Stimulated activated CD8-positive, alpha-beta memory T cell treated with anti-CD3 and anti-CD28 coated beads, Interleukin-12 subunit alpha, Interleukin-12 subunit beta, amount 100 ng/mL, for 4 hours (primary cell): ENCODE results near the gene NAP1L5.

Experiments used
- DNase-seq: peaks from one replicate; pipeline ENCODE4 v3.0.0-alpha.2; 2020; ENCODE audit warnings: low read depth

The NAP1L5 gene

GRCh38 chr4:88722276-88722780 lies 24.7 kb upstream of the NAP1L5 start:
- no peak for DNase-seq

GRCh38 chr4:88720451-88721428 lies 23.1 kb upstream of the NAP1L5 start:
- no peak for DNase-seq

DNA sequence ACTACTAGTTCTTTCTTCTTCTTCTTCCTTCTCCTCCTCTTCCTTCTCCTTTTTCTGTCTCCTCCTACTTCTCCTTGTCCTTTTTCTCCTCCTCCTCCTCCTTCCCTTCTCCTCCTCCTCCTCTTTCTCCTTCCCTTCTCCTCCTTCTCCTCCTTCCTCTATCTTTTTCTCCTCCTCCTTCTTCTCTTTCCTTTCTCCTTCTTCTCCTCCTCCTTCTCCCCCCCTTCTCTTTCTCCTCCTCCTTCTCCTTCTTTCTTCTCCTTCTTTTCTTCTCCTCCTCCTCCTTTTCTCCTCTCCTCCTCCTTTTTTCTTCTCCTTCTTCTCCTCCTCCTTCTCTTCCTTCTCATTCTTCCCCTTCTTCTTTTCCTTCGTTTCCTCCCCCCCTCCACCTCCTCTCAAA lies 21.8 kb upstream of the NAP1L5 start:
- no peak for DNase-seq

DNA sequence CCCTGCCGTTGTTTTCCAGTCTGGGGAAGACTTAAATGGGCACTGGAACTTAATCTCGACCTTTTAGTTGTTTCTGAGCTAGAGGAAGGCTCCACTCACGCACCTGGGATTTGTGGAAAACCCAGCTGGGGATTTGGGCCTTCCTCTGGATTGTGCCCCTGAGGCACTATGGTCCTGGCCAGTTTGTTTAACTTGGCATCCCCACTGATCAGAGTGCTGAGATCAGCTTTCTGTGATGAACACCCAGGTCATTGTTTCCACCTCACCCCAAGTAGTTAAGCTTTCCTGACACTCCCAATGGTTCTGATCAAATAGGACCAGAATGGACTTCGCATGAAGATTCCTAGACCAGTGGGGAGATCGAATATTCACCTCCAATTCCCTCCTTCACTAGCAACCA lies 20.5 kb upstream of the NAP1L5 start:
- DNase-seq: no peak

DNA sequence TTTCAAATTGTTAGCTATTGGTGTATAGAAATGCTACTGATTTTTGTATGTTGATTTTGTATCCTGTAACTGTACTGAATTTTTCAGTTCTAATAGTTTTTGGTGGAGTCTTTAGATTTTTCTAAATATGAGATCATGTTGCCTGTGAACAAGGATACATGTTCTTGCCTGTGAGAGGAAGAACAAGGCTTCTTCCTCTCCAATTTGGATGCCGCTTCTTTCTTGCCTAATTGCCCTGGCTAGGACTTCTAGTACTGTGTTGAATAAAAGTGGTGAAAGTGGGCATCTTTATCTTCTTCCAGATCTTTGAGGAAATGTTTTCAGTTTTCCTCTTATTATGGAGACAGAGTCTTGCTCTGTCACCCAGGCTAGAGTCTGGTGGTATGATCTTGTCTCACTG lies 16.2 kb upstream of the NAP1L5 start:
- no peak for DNase-seq

GRCh38 chr4:88709989-88710388 lies 12.4 kb upstream of the NAP1L5 start:
- no peak for DNase-seq

- DNase-seq: no peak
These were observed 8.9 kb upstream of the NAP1L5 start for GRCh38 chr4:88706574-88706973.

DNA sequence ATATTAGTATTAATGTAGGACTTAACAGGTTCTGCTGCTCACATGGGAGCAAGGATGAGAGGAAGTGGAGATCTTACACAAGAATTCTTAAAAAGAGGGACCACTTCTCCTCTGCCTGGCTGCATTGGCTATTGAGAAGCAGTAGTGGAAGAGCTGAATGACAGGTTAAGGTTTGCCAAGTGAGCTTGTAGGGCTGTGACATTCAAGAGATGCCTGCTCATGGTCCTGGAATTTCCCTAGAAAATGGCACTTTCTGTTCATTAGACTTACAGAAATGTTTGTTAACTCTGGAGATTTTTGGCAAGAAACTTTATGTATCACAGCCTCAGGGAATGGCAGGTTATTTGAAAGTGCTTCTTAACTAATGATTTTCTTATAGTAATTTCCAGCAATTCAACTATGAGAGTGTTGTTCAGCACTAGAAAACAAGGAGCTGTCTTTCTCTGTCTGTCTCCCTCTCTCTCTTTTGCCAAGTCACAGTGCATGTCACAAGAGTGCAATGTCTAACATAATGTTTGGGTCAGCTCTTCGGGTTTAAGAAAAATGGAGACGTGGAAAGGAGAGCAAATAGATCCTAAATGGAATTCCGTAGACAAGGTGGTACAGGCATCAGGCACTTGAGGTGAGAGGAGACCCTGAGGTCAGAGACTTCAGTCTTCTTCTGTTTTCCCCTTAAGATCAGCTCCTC lies 8.3 kb upstream of the NAP1L5 start:
- no peak for DNase-seq

DNA sequence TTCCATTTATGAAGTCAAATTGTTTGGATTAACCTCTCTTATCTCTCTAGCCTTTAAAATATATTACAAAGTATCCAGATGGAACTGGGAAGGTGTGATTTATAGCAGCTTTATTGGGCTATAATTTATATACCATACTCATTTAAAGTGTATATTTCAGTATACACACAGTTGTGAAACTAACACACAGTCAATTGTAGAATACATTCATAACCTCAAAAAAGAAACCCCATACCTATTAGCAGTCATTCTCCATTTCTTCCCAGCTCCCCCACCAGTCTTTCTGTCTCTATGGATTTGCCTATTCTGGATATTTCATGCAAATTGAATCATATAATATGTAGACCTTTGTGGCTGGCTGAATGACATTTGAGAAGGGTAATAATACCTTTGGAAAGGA lies 7.6 kb upstream of the NAP1L5 start:
- DNase-seq: no peak

DNA sequence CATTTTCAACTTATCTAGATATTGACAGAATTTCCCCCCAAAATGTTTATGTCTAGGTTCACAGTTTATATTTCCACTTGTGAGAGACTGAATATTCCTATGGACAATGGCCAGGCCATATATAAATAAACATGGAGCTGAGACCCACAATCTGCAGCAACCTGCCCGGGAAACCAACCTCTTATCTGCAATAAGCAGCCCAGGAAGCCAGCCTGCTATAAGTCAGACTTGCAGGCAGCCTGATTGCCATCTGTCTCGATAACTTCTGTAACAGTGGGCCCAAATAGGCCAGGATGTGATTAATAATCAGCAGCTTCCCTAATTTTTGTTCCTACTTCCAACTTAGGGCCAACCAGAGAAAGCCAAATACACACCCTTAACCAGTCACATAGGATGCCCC lies 5.2 kb upstream of the NAP1L5 start:
- DNase-seq: no peak

DNA sequence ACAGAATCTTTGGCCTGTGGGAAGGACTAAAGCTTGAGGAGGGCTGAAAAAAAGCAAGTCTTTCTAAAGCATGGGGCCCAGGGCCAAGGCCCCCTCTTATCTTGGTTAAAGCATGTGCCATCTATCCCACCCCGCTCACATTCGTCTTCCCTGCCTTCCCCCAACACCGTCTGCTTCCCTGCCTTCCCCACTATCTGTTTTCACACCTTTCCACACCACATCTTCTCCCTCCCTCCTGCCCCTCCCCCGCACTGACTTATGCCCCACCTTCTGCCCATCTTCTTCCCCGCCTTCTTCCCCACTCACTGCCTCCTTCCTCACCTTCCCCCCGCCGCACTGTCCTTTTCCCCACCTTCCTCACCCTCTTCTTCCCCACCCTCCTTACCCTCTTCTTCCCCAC lies 890 bp upstream of the NAP1L5 start:
- DNase-seq: no peak

DNA sequence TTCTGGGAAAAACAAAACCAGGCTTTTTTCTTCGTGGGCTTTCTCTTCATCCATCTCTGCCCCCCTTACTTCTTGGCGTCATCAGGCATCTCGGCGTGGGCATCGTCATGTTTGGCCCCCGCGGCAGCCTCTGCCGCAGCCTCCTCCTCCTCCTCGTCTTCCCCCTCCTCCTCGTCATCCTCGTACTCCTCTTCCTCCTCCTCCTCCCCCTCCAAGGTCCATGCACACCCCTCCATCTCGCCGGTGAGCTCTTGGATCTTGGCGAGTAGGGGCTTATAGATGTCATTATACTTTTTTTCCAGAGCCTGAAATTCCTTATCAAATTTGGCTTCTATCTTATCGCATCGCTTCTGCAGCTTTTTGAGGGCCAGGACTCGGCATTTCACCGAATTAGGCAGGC lies 488 bp downstream of the NAP1L5 start:
- DNase-seq: no peak

GRCh38 chr4:88696630-88697029 lies 999 bp downstream of the NAP1L5 start:
- no peak for DNase-seq

DNA sequence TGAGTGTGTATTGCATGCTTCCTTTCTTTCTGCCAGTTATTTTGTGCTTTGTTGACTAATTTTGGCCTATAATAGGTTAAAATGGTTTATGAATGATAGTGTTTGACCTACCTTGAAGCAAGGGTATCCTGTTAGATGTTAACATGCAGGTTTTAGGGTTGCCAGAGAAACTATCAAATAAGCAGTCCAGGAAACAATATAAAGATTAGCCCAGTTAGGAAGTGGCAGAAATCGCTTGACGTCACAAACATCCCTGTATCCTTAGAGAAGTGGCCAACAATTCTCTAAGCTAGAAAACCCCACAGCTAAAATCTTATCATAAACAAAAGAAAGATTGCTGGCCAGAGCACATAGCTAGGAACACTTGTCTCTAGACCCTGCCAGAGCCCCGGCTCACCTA lies 3.8 kb downstream of the NAP1L5 start:
- no peak for DNase-seq

DNA sequence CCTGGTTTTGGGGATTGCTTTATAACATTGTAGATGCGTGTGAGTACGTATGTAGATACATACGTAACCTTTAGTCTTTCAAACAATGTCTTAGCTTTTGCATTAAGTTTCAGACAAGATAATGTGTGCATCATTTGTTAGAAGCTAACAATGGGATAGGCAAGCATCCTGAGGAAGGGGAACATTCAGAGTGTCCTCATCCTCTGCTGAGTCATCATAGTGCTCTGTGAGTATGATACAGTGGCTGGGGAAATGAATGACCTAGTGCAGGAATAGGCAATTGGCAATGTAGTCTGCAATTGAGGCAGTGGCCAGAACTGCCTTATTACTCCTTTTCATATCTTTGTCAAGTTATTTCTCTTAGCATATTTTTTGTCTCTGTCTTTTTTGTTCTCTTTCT lies 7.3 kb downstream of the NAP1L5 start:
- DNase-seq: no peak

DNA sequence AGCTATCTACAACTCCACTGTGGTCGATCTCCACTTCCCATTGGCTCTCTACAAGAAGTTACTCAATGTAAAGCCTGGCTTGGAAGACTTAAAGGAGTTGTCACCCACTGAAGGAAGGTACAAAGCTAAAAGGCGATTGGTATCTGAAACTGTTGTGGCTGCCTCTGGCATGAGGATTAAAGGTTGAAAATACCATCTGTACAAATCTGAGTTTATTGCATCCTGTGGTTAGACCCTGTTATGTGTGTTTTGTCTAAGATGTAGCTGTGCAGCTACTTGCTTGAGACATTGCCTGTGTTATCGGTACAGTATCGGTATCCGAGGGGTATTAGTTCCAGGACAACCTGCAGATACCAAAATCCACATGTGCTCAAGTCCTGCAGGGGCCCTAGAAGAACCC lies 16.4 kb downstream of the NAP1L5 start:
- DNase-seq: no peak

GRCh38 chr4:88675543-88675942 lies 22.1 kb downstream of the NAP1L5 start:
- DNase-seq: no peak

- no peak for DNase-seq
These were observed 22.6 kb downstream of the NAP1L5 start for GRCh38 chr4:88674979-88675378.

DNA sequence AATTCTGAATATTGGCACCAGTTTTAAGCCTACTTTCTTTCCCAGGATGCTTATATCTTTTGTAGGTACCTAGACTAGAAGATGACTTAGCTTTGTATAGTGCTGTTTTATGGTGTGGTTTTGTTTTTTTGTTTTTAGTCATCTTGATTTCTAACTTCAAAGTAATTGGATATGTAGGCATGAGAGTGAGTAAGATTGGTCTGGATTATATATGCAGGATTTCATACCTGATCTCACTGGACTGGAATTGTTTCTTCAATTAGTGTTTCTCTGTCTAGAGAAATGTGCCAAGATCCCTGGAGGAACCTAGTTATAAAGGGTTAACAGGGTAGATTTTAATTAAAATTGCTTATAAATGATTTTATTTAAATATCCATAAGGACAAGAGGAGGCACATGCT lies 23.1 kb downstream of the NAP1L5 start:
- no peak for DNase-seq

DNA sequence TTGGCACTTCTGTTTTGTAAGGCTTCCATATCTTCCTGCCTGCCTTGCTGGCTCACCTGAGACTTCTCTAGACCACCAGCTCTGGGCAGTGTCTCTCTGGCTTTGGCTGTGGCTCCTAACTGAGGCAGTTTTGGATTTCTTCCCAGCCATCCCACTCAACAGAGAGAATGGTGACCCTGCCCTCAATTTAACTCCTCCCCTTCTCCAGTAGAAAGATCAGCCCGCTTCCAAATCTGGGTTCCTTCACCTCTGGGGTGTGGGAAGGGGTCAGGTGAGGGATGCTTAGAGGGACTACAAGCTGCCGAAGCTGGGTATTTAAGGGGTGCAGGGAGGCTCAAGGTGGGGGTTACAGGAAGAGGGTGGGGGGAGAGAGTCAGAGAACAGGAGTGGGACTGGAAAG lies 23.7 kb downstream of the NAP1L5 start:
- DNase-seq: no peak

DNA sequence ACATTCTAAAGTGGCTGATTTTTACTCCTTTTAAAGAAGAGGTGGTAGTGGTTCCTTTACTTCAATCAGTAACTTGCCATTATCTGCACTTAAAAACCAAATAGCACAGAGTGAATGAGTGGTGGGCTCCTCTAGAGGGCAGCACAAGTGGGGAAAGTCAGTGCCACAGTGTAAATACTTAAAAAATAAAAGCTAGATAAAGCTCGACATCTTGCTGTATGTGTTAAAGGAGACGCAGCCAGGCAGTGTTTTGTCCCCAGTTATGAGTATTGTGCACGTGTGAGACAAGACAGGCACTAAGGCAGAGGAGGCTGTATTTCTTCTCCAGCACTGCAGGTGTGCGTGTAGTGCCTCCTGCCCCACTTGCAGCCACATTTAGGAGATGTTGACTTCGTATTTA lies 24.6 kb downstream of the NAP1L5 start:
- no peak for DNase-seq

DNA sequence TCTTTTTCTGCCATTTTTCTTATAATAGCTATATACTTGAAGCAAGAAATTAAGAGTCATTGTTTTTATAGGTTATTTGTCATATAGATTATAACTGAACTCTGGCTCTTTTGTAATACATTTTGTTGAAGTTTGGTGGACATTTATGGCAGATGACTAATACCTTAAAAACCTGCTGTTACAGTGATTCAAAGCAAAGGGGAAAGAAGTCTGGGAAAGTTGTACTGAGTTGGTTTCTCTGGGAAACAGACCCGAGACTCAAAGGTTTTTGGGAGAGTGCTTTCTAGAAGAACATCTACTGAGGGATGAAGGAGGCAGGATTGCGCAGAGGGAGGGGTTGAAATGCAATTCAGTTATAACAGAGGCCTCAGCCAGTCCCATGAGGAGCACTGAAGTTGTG lies 35.9 kb downstream of the NAP1L5 start:
- no peak for DNase-seq
